ENCODE data around the gene TBC1D3I.

- no peak for TF ChIP-seq CTCF (IDR thresholded peaks at IDR 0.05; ENCODE audit: poor library complexity)
- TF ChIP-seq EZH2phosphoT487 (IDR thresholded peaks at IDR 0.05; ENCODE audit: low read depth, severe bottlenecking, unreplicated experiment), result no peak
- TF ChIP-seq EZH2 (IDR thresholded peaks at IDR 0.05; ENCODE audit: borderline replicate concordance), result no peak
These were observed 52.1 kb downstream of the TBC1D3I start for GRCh38 chr17:36212272-36212605.

All from hepatocyte (in vitro differentiated cells).